CD14-positive monocyte (primary cell): ENCODE results near the gene MCMBP. TPM values are rescaled to one million over a fixed set of nuclear protein-coding genes. Genes with fewer than 3 reads are reported as not detected.

ENCODE experiments used
- DNase-seq, 3 donors: peaks; one replicate each; pipeline ENCODE4 v3.0.0-alpha.2; 2011 to 2022
- H2AFZ ChIP-seq: 2 replicates; pipeline ENCODE4 v1.6.0; 2012; ENCODE audit warnings: mild to moderate bottlenecking, low read depth, low read length, inconsistent platforms; ENCODE audit not compliant: insufficient read depth, poor library complexity, severe bottlenecking
- H3K27ac ChIP-seq, 2 donors: 1 replicate in 1 of 2; 2 replicates in 1 of 2; pipeline ENCODE4 v1.5.1; 2012 to 2013; ENCODE audit warnings: low read length in 2 of 2, control low read depth in 1 of 2, inconsistent platforms in 1 of 2, low read depth in 1 of 2, mild to moderate bottlenecking in 1 of 2
- H3K27me3 ChIP-seq, 2 donors: one replicate each; pipeline versions ENCODE4 v1.6.0 to v1.6.1; 2011 to 2013; ENCODE audit warnings: low read length in 2 of 2; ENCODE audit not compliant: control insufficient read depth in 2 of 2, insufficient read depth in 2 of 2
- H3K36me3 ChIP-seq, 2 donors: replicated peaks in 1 of 2; 1 replicate in 1 of 2; 2 replicates in 1 of 2; pipeline versions ENCODE4 v1.5.1 to v1.6.1; 2012 to 2013; ENCODE audit warnings: low read length in 2 of 2, control low read depth in 1 of 2, inconsistent platforms in 1 of 2, mild to moderate bottlenecking in 1 of 2; ENCODE audit not compliant: insufficient read depth in 2 of 2, control insufficient read depth in 1 of 2
- H3K4me1 ChIP-seq, 2 donors: 1 replicate in 1 of 2; 2 replicates in 1 of 2; pipeline versions ENCODE4 v1.5.1 to v1.6.1; 2012 to 2013; ENCODE audit warnings: low read length in 2 of 2, control low read depth in 1 of 2, inconsistent platforms in 1 of 2, mild to moderate bottlenecking in 1 of 2, moderate library complexity in 1 of 2; ENCODE audit not compliant: insufficient read depth in 2 of 2, control insufficient read depth in 1 of 2
- H3K4me2 ChIP-seq: replicated peaks from 2 replicates; pipeline ENCODE3; 2012; ENCODE audit warnings: low read length, moderate library complexity, mild to moderate bottlenecking; ENCODE audit not compliant: poor library complexity, severe bottlenecking; ENCODE audit errors: extremely low read depth
- H3K4me3 ChIP-seq, 3 experiments: fragments of 200-600 bp in 1 of 3; sonication (generic) in 1 of 3; replicated peaks in 1 of 3; 1 replicate in 2 of 3; 2 replicates in 1 of 3; pipeline ENCODE4 v1.5.1; 2011 to 2013; ENCODE audit warnings: low read length in 3 of 3, mild to moderate bottlenecking in 3 of 3, control low read depth in 2 of 3, low read depth in 2 of 3, inconsistent platforms in 1 of 3, moderate library complexity in 1 of 3
- H3K79me2 ChIP-seq: 2 replicates; pipeline ENCODE4 v1.6.0; 2012; ENCODE audit warnings: mild to moderate bottlenecking, control low read depth, inconsistent platforms, low read length, moderate library complexity; ENCODE audit not compliant: insufficient read depth
- H3K9ac ChIP-seq: 2 replicates; pipeline ENCODE4 v1.6.0; 2017; ENCODE audit warnings: low read length, mild to moderate bottlenecking; ENCODE audit not compliant: insufficient read depth, poor library complexity, severe bottlenecking
- H3K9me3 ChIP-seq, 2 donors: replicated peaks in 1 of 2; 1 replicate in 1 of 2; 2 replicates in 1 of 2; pipeline versions ENCODE4 v1.5.1 to v1.6.1; 2012 to 2013; ENCODE audit warnings: low read length in 2 of 2, control low read depth in 1 of 2; ENCODE audit not compliant: control insufficient read depth in 1 of 2, insufficient read depth in 1 of 2
- H4K20me1 ChIP-seq: 2 replicates; pipeline ENCODE4 v1.6.0; 2012; ENCODE audit warnings: mild to moderate bottlenecking, low read length, control low read depth, moderate library complexity; ENCODE audit not compliant: insufficient read depth
- H3K27ac Mint-ChIP-seq, 7 donors: one replicate each; pipeline ENCODE4 v1.8.0; 2020; ENCODE audit warnings: mild to moderate bottlenecking in 7 of 7, mixed read lengths in 7 of 7, moderate library complexity in 6 of 7, inconsistent platforms in 2 of 7
- H3K27me3 Mint-ChIP-seq, 3 donors: one replicate each; pipeline ENCODE4 v1.8.0; 2021 to 2022; ENCODE audit warnings: low read depth in 3 of 3, mild to moderate bottlenecking in 3 of 3, mixed read lengths in 3 of 3, moderate library complexity in 3 of 3, inconsistent platforms in 1 of 3
- H3K36me3 Mint-ChIP-seq, 2 donors: one replicate each; pipeline ENCODE4 v1.8.0; 2020; ENCODE audit warnings: mixed read lengths in 2 of 2, inconsistent platforms in 1 of 2, mild to moderate bottlenecking in 1 of 2
- H3K4me1 Mint-ChIP-seq: one replicate; pipeline ENCODE4 v1.8.0; 2020; ENCODE audit warnings: mild to moderate bottlenecking, mixed read lengths
- H3K4me3 Mint-ChIP-seq, 2 donors: one replicate each; pipeline ENCODE4 v1.8.0; 2020; ENCODE audit warnings: mild to moderate bottlenecking in 2 of 2, mixed read lengths in 2 of 2, moderate library complexity in 1 of 2
- H3K9me3 Mint-ChIP-seq, 7 donors: one replicate each; pipeline ENCODE4 v1.8.0; 2020 to 2022; ENCODE audit warnings: mixed read lengths in 7 of 7, mild to moderate bottlenecking in 6 of 7, moderate library complexity in 6 of 7, inconsistent platforms in 2 of 7
- CTCF ChIP-seq: fragments of 200-600 bp; IDR thresholded peaks from one replicate; pipeline ENCODE4 v1.8.0; 2022; ENCODE audit warnings: antibody characterized with exemption, mild to moderate bottlenecking
- WGBS: methylation state at CpG from one replicate; pipeline ENCODE4 v1.1.5; 2013; ENCODE audit warnings: missing lambda C conversion rate; ENCODE audit not compliant: insufficient coverage; 5-methylcytosine and 5-hydroxymethylcytosine counted together
- intact Hi-C, 2 donors: fragments of 100-400 bp; cut with micrococcal nuclease; formaldehyde crosslinking; loops; one replicate each; pipeline versions ENCODE4 v1.15.0 to v1.15.1; 2023
- polyA plus RNA-seq, 3 donors: library from polyadenylated mRNA; depleted of rRNA in 1 of 3; unstranded in 2 of 3; stranded (reverse) in 1 of 3; fragments of 300-500 nt in 2 of 3; fragments of >200 nt in 1 of 3; fragmentation: Illumina TruSeq in 2 of 3; gene quantifications; 1 replicate in 2 of 3; 2 replicates in 1 of 3; pipeline ENCODE4 v1.2.3, GENCODE V29; 2012 to 2021

Gene MCMBP
- polyA plus RNA-seq, 3 donors: 40.3 to 96.7 (median 75.3) TPM

DNA sequence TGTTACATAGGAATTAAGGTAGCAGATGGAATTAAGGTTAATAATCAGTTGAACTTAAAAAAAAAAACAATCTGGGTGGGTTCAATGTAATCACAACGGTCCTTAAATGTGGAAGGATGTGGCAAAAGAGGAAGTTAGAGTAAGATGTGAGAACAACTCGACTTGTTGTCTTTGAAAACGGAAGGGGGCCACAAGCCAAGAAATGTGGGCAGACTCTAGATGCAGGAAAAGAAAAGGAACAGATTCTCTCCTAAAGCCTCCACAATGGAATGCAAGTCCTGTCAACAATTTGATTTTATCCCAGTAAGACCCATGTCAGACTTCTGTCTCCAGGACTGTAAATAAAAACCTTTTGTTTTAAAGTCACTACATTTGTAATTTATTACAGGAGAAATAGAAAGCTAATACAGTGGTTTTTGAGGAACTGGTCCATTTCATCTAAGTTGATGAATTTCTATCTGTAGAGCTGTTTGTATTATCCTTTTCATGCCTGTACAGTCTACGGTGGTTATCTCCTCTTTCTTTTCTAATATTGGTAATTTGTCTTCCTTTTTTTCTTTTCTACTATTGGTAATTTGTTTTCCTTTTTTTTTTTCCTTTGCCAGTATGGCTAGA, 8.6 kb downstream of the MCMBP start:
- Histone ChIP-seq H3K27me3 (no peaks in the 10 kb centered on the region), H3K79me2 (peaks cover 100% of the 10 kb centered on the region), H3K4me3 (no peak overlapping the region), H2AFZ (no peak overlapping the region), H3K36me3 (peaks cover 0 to 7% of the 10 kb centered on the region in 2 donors), H3K27ac (peak overlapping the region in 1 of 2 donors; percentile 49), H3K9me3 (no peaks in the 10 kb centered on the region), H3K9ac (no peak overlapping the region), H3K4me1 (peaks cover 12 to 18% of the 10 kb centered on the region in 2 donors), H4K20me1 (peaks cover 100% of the 10 kb centered on the region), H3K4me2 (no peak overlapping the region)
- WGBS: no CpG with 5 or more reads among the region's 4 CpGs
- H3K27me3 Mint-ChIP-seq: no peaks in the 10 kb centered on the region
- no peak overlapping the region for H3K4me3 Mint-ChIP-seq
- H3K27ac Mint-ChIP-seq: peak overlapping the region in 3 of 7 donors; percentile 7 to 74 (median 31)
- peak in 1 of 3 donors; percentile 15 for DNase-seq
- no peak for TF ChIP-seq CTCF
- peaks cover 7 to 30% of the 10 kb centered on the region in 2 donors for H3K36me3 Mint-ChIP-seq
- peaks cover 6 to 14% (median 11%) of the 10 kb centered on the region in 7 donors for H3K9me3 Mint-ChIP-seq
- intact Hi-C loops: loop anchor here in 1 of 2 donors (5.0 kb wide), 1 partner anchor 112 kb away; no protein-coding TSS in a partner anchor
- H3K4me1 Mint-ChIP-seq: peaks cover 49% of the 10 kb centered on the region

- Mint-ChIP-seq H3K27me3 (no peaks in the 10 kb centered on the region), H3K4me1 (peaks cover 34% of the 10 kb centered on the region), H3K27ac (no peak overlapping the region), H3K36me3 (peaks cover 17 to 40% of the 10 kb centered on the region in 2 donors), H3K4me3 (no peak overlapping the region), H3K9me3 (peaks cover 6 to 14% (median 11%) of the 10 kb centered on the region in 7 donors)
- no peak for DNase-seq
- intact Hi-C loops: loop anchor here in 1 of 2 donors (5.0 kb wide), 1 partner anchor 110 kb away; no protein-coding TSS in a partner anchor
- WGBS: no CpG with 5 or more reads among the region's 1 CpG
- Histone ChIP-seq H3K4me1 (peaks cover 3% of the 10 kb centered on the region in 2 donors), H3K27me3 (no peaks in the 10 kb centered on the region), H2AFZ (no peak overlapping the region), H3K36me3 (peaks cover 12 to 22% of the 10 kb centered on the region in 2 donors), H4K20me1 (peaks cover 100% of the 10 kb centered on the region), H3K4me2 (no peak overlapping the region), H3K4me3 (no peak overlapping the region), H3K9ac (no peak overlapping the region), H3K79me2 (peaks cover 100% of the 10 kb centered on the region), H3K9me3 (no peaks in the 10 kb centered on the region), H3K27ac (peak overlapping the region in 1 of 2 donors; percentile 25)
- no peak for TF ChIP-seq CTCF
Measured at GRCh38 chr10:119862524-119862923, 10.1 kb downstream of the MCMBP start.
